Ishikawa (cell line): ENCODE measurements around the gene COL12A1.

Experiments used
- CREB1 ChIP-seq: IDR thresholded peaks from 2 replicates; pipeline ENCODE4 v1.6.1; 2012; ENCODE audit warnings: low read depth
- EP300 ChIP-seq: IDR thresholded peaks from 2 replicates; pipeline ENCODE4 v1.6.1; 2012; ENCODE audit warnings: borderline replicate concordance
- FOXM1 ChIP-seq: IDR thresholded peaks from 2 replicates; pipeline ENCODE4 v1.6.1; 2012; ENCODE audit warnings: low read depth, borderline replicate concordance
- RAD21 ChIP-seq: IDR thresholded peaks from 2 replicates; pipeline ENCODE4 v1.6.1; 2012; ENCODE audit warnings: low read depth
- ZBTB7A ChIP-seq: IDR thresholded peaks from 2 replicates; pipeline ENCODE4 v1.6.1; 2012; ENCODE audit warnings: low read depth

DNA sequence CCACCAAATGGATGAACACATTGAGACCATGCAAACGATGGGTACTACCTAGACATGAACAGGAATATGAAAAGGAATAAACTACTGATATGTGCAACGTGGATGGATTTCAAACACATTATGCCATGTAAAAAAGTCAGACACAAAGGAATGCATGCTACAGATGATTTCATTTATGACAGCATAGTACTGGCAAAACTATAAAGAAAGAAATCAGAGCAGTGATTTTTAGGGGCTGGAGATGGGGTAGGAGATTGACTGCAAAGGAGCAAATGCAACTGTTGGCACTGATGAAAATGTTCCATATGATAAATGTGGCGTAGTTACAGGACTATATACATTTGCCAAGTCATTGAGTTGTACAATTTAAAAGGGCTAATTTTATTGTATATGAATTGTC is 13.4 kb upstream of the COL12A1 start:
- TF ChIP-seq EP300: no peak
- TF ChIP-seq FOXM1: no peak
- TF ChIP-seq CREB1: no peak
- TF ChIP-seq ZBTB7A: no peak
- TF ChIP-seq RAD21: no peak
